HG03432 (cell line): ENCODE data around the gene GPR26.

ENCODE experiments used
- ATAC-seq: cut with Tn5 transposase; IDR thresholded peaks from one replicate; pipeline ENCODE4 v1.9.1; 2021; ENCODE audit warnings: mild to moderate bottlenecking, moderate library complexity; ENCODE audit not compliant: unreplicated experiment

The GPR26 gene

GRCh38 chr10:123645016-123645415 lies 21.1 kb upstream of the GPR26 start:
- ATAC-seq = no peak

DNA sequence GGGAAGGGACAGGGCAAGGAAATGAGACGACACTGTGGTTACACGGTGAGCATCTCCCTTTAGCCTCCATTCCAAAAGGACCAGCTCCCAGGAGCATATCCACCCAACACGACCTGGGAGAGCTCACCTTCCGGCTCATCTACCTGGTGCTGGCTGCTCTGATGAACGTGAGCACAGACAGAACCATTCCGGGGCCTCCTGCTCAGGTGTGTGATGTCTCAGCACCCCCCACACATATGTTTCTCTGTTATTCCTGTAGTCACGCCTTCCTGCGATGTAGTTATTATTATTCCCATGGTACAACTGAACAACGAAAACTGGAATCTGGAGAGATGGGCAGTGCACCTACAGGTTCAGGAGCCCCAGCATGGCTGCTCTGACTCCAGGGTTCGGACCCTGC lies 20.5 kb upstream of the GPR26 start:
- ATAC-seq = no peak

- no peak for ATAC-seq
Observed at GRCh38 chr10:123648595-123648994, 17.6 kb upstream of the GPR26 start.

- ATAC-seq = no peak
Observed at GRCh38 chr10:123649676-123650075, 16.5 kb upstream of the GPR26 start.

DNA sequence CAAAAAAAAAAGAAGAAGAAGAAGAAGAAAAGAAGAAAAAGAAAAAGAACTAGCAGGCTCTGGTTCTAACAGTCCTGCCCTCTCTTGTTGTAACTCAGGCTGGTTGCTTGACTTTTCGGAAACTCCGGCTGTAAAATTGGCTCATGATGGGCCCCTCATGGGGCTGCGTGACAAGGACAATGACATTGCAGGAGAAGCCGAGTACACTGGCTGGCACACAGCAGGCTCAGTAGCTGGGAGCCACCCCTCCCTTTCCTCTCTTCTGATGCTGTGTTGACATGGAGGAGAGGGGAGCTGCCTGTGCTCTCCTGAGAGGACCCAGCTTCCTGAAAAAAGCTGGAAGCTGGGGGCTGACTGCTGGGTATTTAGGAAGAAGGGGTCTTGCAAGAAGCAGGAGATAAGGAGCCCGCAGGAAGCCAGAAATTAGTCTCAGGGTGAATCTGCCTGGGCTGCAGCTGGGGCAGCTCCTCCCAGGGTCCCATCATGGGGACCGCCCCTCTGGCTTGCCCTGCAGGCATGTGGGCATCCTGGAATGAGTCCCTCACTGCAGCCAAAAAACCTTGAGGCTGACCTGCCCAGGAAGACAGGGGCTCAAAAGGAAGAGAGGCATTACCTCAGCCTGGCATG lies 14.6 kb upstream of the GPR26 start:
- no peak for ATAC-seq

- no peak for ATAC-seq
Observed at GRCh38 chr10:123655751-123656150, 10.4 kb upstream of the GPR26 start.

- no peak for ATAC-seq
Observed at GRCh38 chr10:123663522-123663921, 2.6 kb upstream of the GPR26 start.

- ATAC-seq = no peak
Observed at GRCh38 chr10:123665491-123666286, 466 bp upstream of the GPR26 start.

- no peak for ATAC-seq
Observed at GRCh38 chr10:123669886-123670285, 3.7 kb downstream of the GPR26 start.

GRCh38 chr10:123673198-123673597 lies 7.0 kb downstream of the GPR26 start:
- ATAC-seq = no peak

GRCh38 chr10:123674741-123675140 lies 8.6 kb downstream of the GPR26 start:
- no peak for ATAC-seq

DNA sequence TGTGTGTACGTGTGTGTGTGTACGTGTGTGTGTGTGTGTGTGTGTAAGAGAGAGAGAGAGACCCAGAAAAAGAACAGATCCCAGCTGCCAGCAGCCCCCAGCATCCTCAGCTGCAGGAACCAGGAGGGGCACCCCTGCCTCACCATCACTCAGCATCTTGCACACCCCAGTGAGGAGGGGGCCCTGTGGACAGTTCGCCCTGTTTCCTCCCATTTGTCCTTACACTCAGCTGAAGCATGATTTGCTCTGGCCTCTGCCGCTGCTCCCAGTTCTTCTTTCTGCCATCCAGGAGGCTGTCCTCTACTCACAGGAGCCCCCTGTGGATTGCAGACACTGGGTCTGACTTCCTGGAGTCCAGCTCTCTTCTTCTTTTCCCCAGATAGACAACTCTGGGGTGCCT lies 9.7 kb downstream of the GPR26 start:
- no peak for ATAC-seq

GRCh38 chr10:123677556-123677955 lies 11.4 kb downstream of the GPR26 start:
- ATAC-seq = no peak

DNA sequence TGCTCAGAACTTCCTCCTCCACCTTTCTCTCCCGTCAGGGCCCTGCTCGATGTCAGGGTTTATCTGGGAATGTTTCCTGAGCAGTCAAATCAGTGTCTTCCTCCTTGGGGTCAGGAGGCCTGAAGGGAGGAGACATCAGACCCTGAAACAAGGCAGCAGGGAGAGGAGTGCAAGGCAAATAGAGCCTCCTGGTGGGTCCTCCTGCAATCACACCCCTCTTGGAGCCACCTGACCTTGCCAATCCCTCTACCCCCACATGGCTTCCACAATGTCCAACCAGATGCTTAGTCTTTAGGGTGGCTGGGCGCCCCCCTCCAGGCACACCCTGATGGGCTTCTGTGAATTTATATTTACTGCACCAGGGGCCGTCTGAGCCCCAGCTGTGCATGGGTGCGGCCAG lies 12.2 kb downstream of the GPR26 start:
- no peak for ATAC-seq

DNA sequence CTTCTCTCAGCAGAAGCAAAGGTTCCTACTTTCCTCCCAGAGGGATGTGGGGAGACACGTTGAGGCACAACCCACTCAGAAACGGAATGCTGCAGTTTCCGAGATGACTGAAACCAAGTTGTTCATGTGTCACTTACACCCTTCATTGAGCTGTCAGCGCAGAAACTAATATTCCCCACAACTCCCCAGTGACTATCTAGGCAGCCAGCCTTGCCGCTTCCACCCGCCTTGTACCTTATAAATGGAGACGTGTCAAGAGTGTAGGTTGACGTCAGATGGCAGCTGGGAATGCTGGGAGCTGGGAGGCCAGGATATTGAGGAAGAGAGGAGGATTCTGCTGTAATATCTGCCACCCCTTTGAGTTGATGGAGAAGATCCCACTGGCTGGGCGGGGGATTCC lies 15.1 kb downstream of the GPR26 start:
- no peak for ATAC-seq

DNA sequence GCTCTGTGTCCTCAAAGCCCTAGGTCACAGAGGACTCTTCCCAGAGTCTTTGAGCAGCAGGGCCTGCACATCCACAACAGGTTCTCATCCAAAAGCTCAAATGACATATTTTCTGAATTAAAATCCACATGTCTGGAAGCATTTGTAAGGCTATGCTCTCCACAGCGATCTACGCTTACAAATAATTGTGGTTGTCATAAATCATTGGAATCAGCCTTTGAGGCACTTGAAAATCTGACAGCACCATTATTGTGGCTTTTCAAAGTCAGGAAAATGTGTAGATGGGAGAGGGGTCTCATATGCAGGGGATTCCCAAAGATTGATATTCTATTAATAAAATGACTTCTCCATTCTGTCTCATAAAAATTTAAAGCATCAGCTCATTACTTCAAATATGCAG lies 16.3 kb downstream of the GPR26 start:
- no peak for ATAC-seq

GRCh38 chr10:123683459-123683858 lies 17.3 kb downstream of the GPR26 start:
- ATAC-seq = no peak

GRCh38 chr10:123683865-123684264 lies 17.7 kb downstream of the GPR26 start:
- no peak for ATAC-seq

DNA sequence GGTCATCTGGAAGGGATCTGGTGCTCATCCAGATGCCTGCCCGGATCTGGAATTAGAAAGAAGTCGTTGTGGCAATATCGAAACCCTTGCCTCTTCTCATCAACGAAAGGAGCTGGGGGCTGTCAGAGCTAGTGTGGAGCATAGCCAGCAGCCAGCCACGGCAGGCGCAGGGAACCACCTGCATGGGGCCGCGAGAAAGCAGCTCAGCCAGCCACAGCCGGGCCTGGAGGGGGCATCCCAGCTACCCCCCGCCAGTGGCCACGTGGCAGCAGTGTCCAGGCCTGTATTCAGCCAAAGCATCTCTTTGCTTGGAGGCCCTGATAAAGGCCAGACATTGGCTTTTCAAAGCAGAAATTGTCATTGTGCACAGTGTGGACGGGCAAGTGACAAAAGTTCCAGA lies 19.1 kb downstream of the GPR26 start:
- no peak for ATAC-seq

- no peak for ATAC-seq
Observed at GRCh38 chr10:123687758-123688157, 21.6 kb downstream of the GPR26 start.

DNA sequence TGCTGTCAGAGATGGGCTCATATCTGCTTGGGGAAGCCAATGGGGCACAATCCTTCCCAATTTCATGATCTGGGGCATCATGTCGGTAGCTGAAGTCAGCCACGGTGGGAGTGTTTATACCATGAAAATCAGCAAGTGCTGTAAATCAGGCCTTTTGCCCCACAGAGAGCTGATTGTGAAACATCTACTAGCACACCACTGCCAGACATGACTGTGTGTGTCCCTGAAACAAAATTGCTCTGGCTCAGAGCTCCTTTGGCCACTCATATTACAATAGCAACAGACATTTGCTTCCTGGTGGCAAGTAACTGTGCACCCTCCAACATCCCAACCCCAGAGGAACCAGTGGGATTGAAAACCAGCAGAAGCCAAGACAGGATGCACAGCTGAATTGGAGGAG lies 23.7 kb downstream of the GPR26 start:
- no peak for ATAC-seq

DNA sequence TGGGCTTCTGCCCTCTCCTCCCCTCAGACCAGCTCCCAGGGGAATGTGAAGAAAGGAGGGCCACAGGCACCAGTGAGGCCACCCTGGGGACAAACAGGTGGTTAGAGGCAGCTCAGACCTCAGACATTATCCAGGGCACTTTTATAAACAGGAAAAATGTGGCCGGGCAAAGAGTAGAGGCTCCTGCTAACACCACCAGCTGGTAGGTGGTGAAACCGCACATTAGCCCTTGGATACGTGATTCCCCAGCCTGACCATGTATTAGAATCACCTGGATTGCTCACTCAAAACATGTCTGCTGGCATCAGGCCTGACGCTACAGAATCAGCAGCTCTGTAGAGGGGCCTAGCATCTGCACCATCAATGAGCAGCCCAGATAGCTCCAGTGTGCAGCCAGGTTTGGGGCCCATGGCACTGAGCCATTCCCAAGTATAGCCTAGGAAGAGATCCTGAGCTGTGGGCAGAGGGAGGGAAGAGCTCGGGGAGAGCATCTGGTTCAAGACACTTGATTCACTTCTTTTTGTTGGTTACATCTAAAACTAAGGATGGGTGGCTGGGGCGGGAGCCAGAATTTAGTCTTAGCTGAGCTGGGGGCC lies 37.1 kb downstream of the GPR26 start:
- ATAC-seq = no peak
